Motor neuron (in vitro differentiated cells): ENCODE measurements around the gene PPWD1. TPM values are rescaled to one million over a fixed set of nuclear protein-coding genes. Genes with fewer than 3 reads are reported as not detected.
A peak's percentile ranks its signal among the peaks of the same experiment; 100 is the strongest.
"Not testable (repeated sequence)": the region's sequence is repeated elsewhere in the genome, so short reads cannot be mapped to it uniquely, and the experiment has no call there.

Experiments
- ATAC-seq, 8 experiments: fragments of 200-7000 bp; cut with Tn5 transposase; replicated peaks in 6 of 8; 2 replicates each; pipeline ENCODE4 v1.8.0; 2021; ENCODE audit warnings: mild to moderate bottlenecking in 8 of 8, moderate library complexity in 8 of 8
- H3K27ac ChIP-seq, 2 donors: fragments of 250-450 bp; sonication (Bioruptor Pico); 2 replicates each; pipeline ENCODE4 v1.9.0; 2021; ENCODE audit warnings: antibody characterized with exemption in 2 of 2, mild to moderate bottlenecking in 2 of 2, moderate library complexity in 1 of 2
- H3K4me1 ChIP-seq, 2 donors: fragments of 250-450 bp; sonication (Bioruptor Pico); replicated peaks in 1 of 2; 2 replicates each; pipeline ENCODE4 v1.6.1; 2021; ENCODE audit warnings: antibody characterized with exemption in 2 of 2, mild to moderate bottlenecking in 2 of 2, moderate library complexity in 1 of 2
- H3K4me3 ChIP-seq, 5 donors: fragments of 250-450 bp; sonication (Bioruptor Pico); 2 replicates each; pipeline ENCODE4 v1.9.0; 2021; ENCODE audit warnings: antibody characterized with exemption in 5 of 5, mild to moderate bottlenecking in 5 of 5, moderate library complexity in 4 of 5
- WGBS, 10 experiments: fragments of 450-650 bp; shearing (Covaris generic); methylation state at CpG; one replicate each; pipeline ENCODE4 v1.0.0; 2022; 5-methylcytosine and 5-hydroxymethylcytosine counted together
- in situ Hi-C, 9 experiments: fragments of 400-800 bp; cut with MboI; loops; one replicate each; pipeline ENCODE4 v1.15.0; 2021; ENCODE audit warnings: low sequenced_read_pairs in 9 of 9, low pct_unique_long_range_greater_than_20kb in 2 of 9; ENCODE audit not compliant: unreplicated experiment in 9 of 9
- total RNA-seq, 8 experiments: library from RNA; unstranded; fragments of 300-600 nt; gene quantifications; 2 replicates each; pipeline versions ENCODE4 v1.2.3 to v1.2.4, GENCODE V29; 2022

PPWD1 gene
- total RNA-seq, 8 experiments from 2014 or later: 29.0 to 63.6 (median 40.0) TPM

- no peak overlapping the region for H3K4me3 ChIP-seq
- peaks cover 10 to 16% of the 10 kb centered on the region in 2 donors for H3K4me1 ChIP-seq
- 77 to 96% (median 90%) methylated on average over 2 to 5 of the region's 5 CpGs for WGBS, 10 experiments
- in situ Hi-C loops: no loop called here
- ATAC-seq: no peak
- H3K27ac ChIP-seq: no peak overlapping the region
Observed at GRCh38 chr5:65566505-65566904, 3.4 kb downstream of the PPWD1 start.

- in situ Hi-C loops: no loop called here
- ATAC-seq: no peak
- Histone ChIP-seq H3K4me1 (no peaks in the 10 kb centered on the region), H3K27ac (no peak overlapping the region), H3K4me3 (no peak overlapping the region)
- WGBS, 10 experiments: 60 to 100% (median 100%) methylated on average over 1 to 2 of the region's 2 CpGs; no CpG with 5 or more reads in 2 of the 10 experiments
Observed at GRCh38 chr5:65570598-65571226, 7.6 kb downstream of the PPWD1 start.

- no peaks in the 10 kb centered on the region for H3K4me1 ChIP-seq
- in situ Hi-C loops: no loop called here
- no peak for ATAC-seq
- H3K4me3 ChIP-seq: no peak overlapping the region
- H3K27ac ChIP-seq: no peak overlapping the region
Observed at GRCh38 chr5:65577141-65577540, 14.0 kb downstream of the PPWD1 start.

GRCh38 chr5:65588694-65589093 is 25.6 kb downstream of the PPWD1 start:
- in situ Hi-C loops: no loop called here
- no peak for ATAC-seq

GRCh38 chr5:65601761-65602160 is 38.7 kb downstream of the PPWD1 start:
- in situ Hi-C loops, H3K27ac ChIP-seq, ATAC-seq, H3K4me1 ChIP-seq, H3K4me3 ChIP-seq: not testable (repeated sequence)
- WGBS, 10 experiments: 100% methylated on average over 1 of the region's 1 CpG; no CpG with 5 or more reads in 8 of the 10 experiments

More at GRCh38 chr5:65588694-65589093, 25.6 kb downstream of the PPWD1 start:
- no peak overlapping the region for H3K4me3 ChIP-seq
- WGBS, 10 experiments: 31 to 100% (median 100%) methylated on average over 2 of the region's 2 CpGs; no CpG with 5 or more reads in 1 of the 10 experiments
- H3K4me1 ChIP-seq: no peaks in the 10 kb centered on the region
- H3K27ac ChIP-seq: no peak overlapping the region

- Histone ChIP-seq H3K27ac (no peak overlapping the region), H3K4me3 (no peak overlapping the region), H3K4me1 (no peaks in the 10 kb centered on the region)
- WGBS, 10 experiments: 50 to 100% (median 79%) methylated on average over 1 to 3 of the region's 3 CpGs; no CpG with 5 or more reads in 1 of the 10 experiments
- in situ Hi-C loops: no loop called here
- no peak for ATAC-seq
Observed at GRCh38 chr5:65611524-65611923, 48.4 kb downstream of the PPWD1 start.

- WGBS, 10 experiments: 82 to 100% (median 90%) methylated on average over 2 to 4 of the region's 4 CpGs
- in situ Hi-C loops: no loop called here
- ATAC-seq: no peak
- Histone ChIP-seq H3K27ac (no peak overlapping the region), H3K4me1 (no peaks in the 10 kb centered on the region), H3K4me3 (no peak overlapping the region)
Observed at GRCh38 chr5:65612298-65612907, 49.3 kb downstream of the PPWD1 start.

GRCh38 chr5:65620021-65620420 is 56.9 kb downstream of the PPWD1 start:
- in situ Hi-C loops: no loop called here
- ATAC-seq: no peak
- 68 to 100% (median 89%) methylated on average over 1 to 4 of the region's 4 CpGs for WGBS, 10 experiments
- no peak overlapping the region for H3K4me3 ChIP-seq
- peaks cover 7% of the 10 kb centered on the region in 2 donors for H3K4me1 ChIP-seq
- no peak overlapping the region for H3K27ac ChIP-seq

GRCh38 chr5:65621961-65622360 is 58.9 kb downstream of the PPWD1 start:
- ATAC-seq, H3K4me3 ChIP-seq, in situ Hi-C loops, H3K27ac ChIP-seq: not testable (repeated sequence)
- H3K4me1 ChIP-seq: peaks cover 7 to 15% of the 10 kb centered on the region in 2 donors
- 71 to 100% (median 83%) methylated on average over 1 to 4 of the region's 4 CpGs; no CpG with 5 or more reads in 1 of the 10 experiments for WGBS, 10 experiments

GRCh38 chr5:65623482-65623881 is 60.4 kb downstream of the PPWD1 start:
- ATAC-seq: no peak
- no peak overlapping the region for H3K27ac ChIP-seq
- in situ Hi-C loops: no loop called here
- H3K4me1 ChIP-seq: peaks cover 7 to 15% of the 10 kb centered on the region in 2 donors
- 0 to 20% (median 12%) methylated on average over 1 to 9 of the region's 9 CpGs; no CpG with 5 or more reads in 2 of the 10 experiments for WGBS, 10 experiments
- H3K4me3 ChIP-seq: peak overlapping the region; percentile 53 to 90 (median 88)

- Histone ChIP-seq H3K4me1 (peaks cover 7 to 15% of the 10 kb centered on the region in 2 donors), H3K4me3 (peak within 1 kb of the TSS; percentile 53 to 90 (median 88)), H3K27ac (peak within 1 kb of the TSS; percentile 75 to 87)
- ATAC-seq: peak; percentile 92 to 98 (median 97)
- in situ Hi-C loops: no loop called here
- WGBS, 10 experiments: 0 to 1% (median 0%) methylated on average over 1 to 15 of the region's 32 CpGs; no CpG with 5 or more reads in 3 of the 10 experiments
Observed at GRCh38 chr5:65624025-65624570, 61.0 kb downstream of the PPWD1 start, which contains the start of gene TRIM23. TSS of gene TRIM23 (minus strand) at chr5:65624333. CDS start at chr5:65624274, 59 bp downstream.

GRCh38 chr5:65624571-65625555 is 61.8 kb downstream of the PPWD1 start, which contains the start of the genes SHLD3 and TRAPPC13:
TSS of gene SHLD3 (plus strand) at chr5:65625027. CDS start at chr5:65629588, 4,561 bp downstream.
TSS of gene TRAPPC13 (plus strand) at chr5:65625027. CDS start at chr5:65625061, 34 bp downstream.
- peak within 1 kb of the TSS; percentile 53 to 90 (median 88) for H3K4me3 ChIP-seq
- in situ Hi-C loops: no loop called here
- H3K27ac ChIP-seq: peak within 1 kb of the TSS; percentile 75 to 87
- 0 to 2% (median 0%) methylated on average over 1 to 35 of the region's 36 CpGs for WGBS, 10 experiments
- ATAC-seq: peak; percentile 72 to 88 (median 84)
- H3K4me1 ChIP-seq: peaks cover 7 to 15% of the 10 kb centered on the region in 2 donors
